IMR-90 (cell line): ENCODE data around the gene DRC3. TPM values are rescaled to one million over a fixed set of nuclear protein-coding genes. Genes with fewer than 3 reads are reported as not detected.

Experiments
- ATAC-seq: fragments of 200-7000 bp; cut with Tn5 transposase; 2 replicates; pipeline ENCODE4 v1.9.1; 2020; ENCODE audit warnings: low read depth, mild to moderate bottlenecking, moderate library complexity
- BruUV-seq: library from RNA; stranded (reverse); fragments of 400-500 nt; replicated peaks from 2 replicates; lab custom pipeline; 2021; lab: Mats Ljungman, UMichigan
- CTCF ChIA-PET: fragments of 300-600 bp; formaldehyde crosslinking; extraction: SDS; loops from one replicate; lab custom pipeline; 2021; ENCODE audit warnings: antibody characterized with exemption; lab: Yijun Ruan, JAX
- POLR2A ChIA-PET: fragments of 300-600 bp; sonication (Branson Sonifier 250); formaldehyde crosslinking; loops from one replicate; lab custom pipeline; 2022; ENCODE audit warnings: antibody characterized with exemption; ENCODE audit not compliant: unreplicated experiment; lab: Charles Lee
- DNase-seq: peaks from one replicate; pipeline ENCODE4 v3.0.0; 2013
- H2AFZ ChIP-seq: replicated peaks from 2 replicates; pipeline ENCODE3; 2013; ENCODE audit warnings: low read length, mild to moderate bottlenecking; ENCODE audit not compliant: poor library complexity
- H2AK5ac ChIP-seq: 2 replicates; pipeline ENCODE4 v1.6.1; 2013; ENCODE audit warnings: low read depth, low read length, inconsistent platforms
- H2AK9ac ChIP-seq: replicated peaks from 2 replicates; pipeline ENCODE3; 2013; ENCODE audit warnings: mild to moderate bottlenecking, low read depth, low read length, moderate library complexity; ENCODE audit not compliant: poor library complexity
- H2BK120ac ChIP-seq: 2 replicates; pipeline ENCODE4 v1.6.1; 2013; ENCODE audit warnings: low read depth, low read length, inconsistent platforms
- H2BK15ac ChIP-seq: 3 replicates; pipeline ENCODE4 v1.6.1; 2013; ENCODE audit warnings: low read depth, low read length, inconsistent platforms
- H2BK20ac ChIP-seq: 2 replicates; pipeline ENCODE4 v1.6.1; 2013; ENCODE audit warnings: low read depth, mild to moderate bottlenecking, inconsistent platforms, low read length, moderate library complexity
- H2BK5ac ChIP-seq: 2 replicates; pipeline ENCODE4 v1.6.1; 2013; ENCODE audit warnings: mild to moderate bottlenecking, low read depth, low read length, inconsistent platforms; ENCODE audit not compliant: poor library complexity, severe bottlenecking
- H3K14ac ChIP-seq: replicated peaks from 2 replicates; pipeline ENCODE4 v1.6.1; 2013; ENCODE audit warnings: low read depth, low read length, inconsistent platforms
- H3K18ac ChIP-seq: 2 replicates; pipeline ENCODE4 v1.6.1; 2013; ENCODE audit warnings: low read depth, low read length, control low read depth
- H3K23ac ChIP-seq: 2 replicates; pipeline ENCODE4 v1.6.1; 2013; ENCODE audit warnings: low read depth, low read length, inconsistent platforms
- H3K27ac ChIP-seq: 2 replicates; pipeline ENCODE4 v1.5.1; 2013; ENCODE audit warnings: mild to moderate bottlenecking, control low read depth, low read length; ENCODE audit not compliant: insufficient read depth
- H3K27me3 ChIP-seq: 2 replicates; pipeline ENCODE4 v1.6.1; 2013; ENCODE audit warnings: low read length; ENCODE audit not compliant: control insufficient read depth, insufficient read depth
- H3K36me3 ChIP-seq: 2 replicates; pipeline ENCODE4 v1.6.1; 2013; ENCODE audit warnings: low read length, mixed read lengths; ENCODE audit not compliant: control insufficient read depth, insufficient read depth
- H3K4ac ChIP-seq: 2 replicates; pipeline ENCODE4 v1.6.1; 2013; ENCODE audit warnings: low read depth, low read length, inconsistent platforms
- H3K4me1 ChIP-seq: 2 replicates; pipeline ENCODE4 v1.6.1; 2013; ENCODE audit warnings: low read length, mixed read lengths; ENCODE audit not compliant: control insufficient read depth, insufficient read depth
- H3K4me2 ChIP-seq: 2 replicates; pipeline ENCODE4 v1.6.1; 2013; ENCODE audit warnings: low read depth, mild to moderate bottlenecking, control low read depth, low read length, moderate library complexity
- H3K4me3 ChIP-seq: 2 replicates; pipeline ENCODE4 v1.5.1; 2013; ENCODE audit warnings: low read depth, mild to moderate bottlenecking, control low read depth, low read length, moderate library complexity; ENCODE audit not compliant: insufficient read depth
- H3K56ac ChIP-seq: 2 replicates; pipeline ENCODE4 v1.6.1; 2013; ENCODE audit warnings: low read length, inconsistent platforms; ENCODE audit not compliant: insufficient read depth; ENCODE audit errors: extremely low read depth
- H3K79me1 ChIP-seq, 2 experiments: 2 replicates each; pipeline ENCODE4 v1.6.1; 2013; ENCODE audit warnings: low read length in 2 of 2, inconsistent platforms in 1 of 2, low read depth in 1 of 2
- H3K9ac ChIP-seq: 2 replicates; pipeline ENCODE4 v1.6.1; 2013; ENCODE audit warnings: low read depth, low read length, control low read depth
- H3K9me1 ChIP-seq: 2 replicates; pipeline ENCODE4 v1.6.1; 2013; ENCODE audit warnings: low read length, inconsistent platforms; ENCODE audit not compliant: insufficient read depth
- H3K9me3 ChIP-seq: 2 replicates; pipeline ENCODE4 v1.6.1; 2013; ENCODE audit warnings: low read length; ENCODE audit not compliant: control insufficient read depth, insufficient read depth
- H4K20me1 ChIP-seq: 2 replicates; pipeline ENCODE4 v1.6.1; 2013; ENCODE audit warnings: low read length, inconsistent platforms; ENCODE audit not compliant: insufficient read depth
- H4K5ac ChIP-seq: 2 replicates; pipeline ENCODE4 v1.6.1; 2013; ENCODE audit warnings: mild to moderate bottlenecking, low read depth, low read length, control low read depth
- H4K8ac ChIP-seq, 2 experiments: 2 replicates each; pipeline ENCODE4 v1.6.1; 2013; ENCODE audit warnings: low read depth in 2 of 2, low read length in 2 of 2, control low read depth in 1 of 2, inconsistent platforms in 1 of 2
- H4K91ac ChIP-seq: 2 replicates; pipeline ENCODE4 v1.6.1; 2013; ENCODE audit warnings: low read depth, low read length, inconsistent platforms; ENCODE audit not compliant: insufficient read depth
- BHLHE40 ChIP-seq: fragments of 150-350 bp; IDR thresholded peaks from 2 replicates; pipeline ENCODE4 v1.6.1; 2016; ENCODE audit warnings: mild to moderate bottlenecking, low read depth, low read length
- CEBPB ChIP-seq: IDR thresholded peaks from 2 replicates; pipeline ENCODE4 v1.6.1; 2012; ENCODE audit warnings: low read depth, low read length, improper control_type of control experiment
- CHD1 ChIP-seq: IDR thresholded peaks from 2 replicates; pipeline ENCODE4 v1.6.1; 2012; ENCODE audit warnings: low read depth, low read length, improper control_type of control experiment
- NFE2L2 ChIP-seq: fragments of 150-350 bp; IDR thresholded peaks from 2 replicates; pipeline ENCODE4 v1.6.1; 2016; ENCODE audit warnings: low read depth, mild to moderate bottlenecking, low read length
- SMC3 ChIP-seq: fragments of 150-350 bp; IDR thresholded peaks from 2 replicates; pipeline ENCODE4 v1.6.1; 2016; ENCODE audit warnings: low read depth, mild to moderate bottlenecking, antibody characterized with exemption, low read length, moderate library complexity
- WGBS, 2 experiments: methylation state at CpG; one replicate each; pipeline versions ENCODE4 v1.1.5 to v1.1.7; 2013; ENCODE audit warnings: missing lambda C conversion rate in 2 of 2; ENCODE audit not compliant: insufficient read length in 1 of 2; ENCODE audit errors: extremely low coverage in 2 of 2; 5-methylcytosine and 5-hydroxymethylcytosine counted together
- dilution Hi-C: fragments of 300-500 bp; cut with HindIII; formaldehyde crosslinking; loops from one replicate; pipeline ENCODE4 v1.14.3; 2018; ENCODE audit warnings: low sequenced_read_pairs; ENCODE audit not compliant: unreplicated experiment
- in situ Hi-C: fragments of 300-500 bp; cut with MboI; formaldehyde crosslinking; loops from 3 replicates; pipeline ENCODE4 v1.14.3; 2019; ENCODE audit warnings: low sequenced_read_pairs, inconsistent platforms, mixed read lengths
- intact Hi-C: fragments of 100-400 bp; cut with micrococcal nuclease; formaldehyde crosslinking; loops from 2 replicates; pipeline ENCODE4 v1.10.0; 2022
- polyA plus RNA-seq, 3 experiments: library from polyadenylated mRNA; depleted of rRNA; stranded (reverse); fragments of >200 nt; gene quantifications; 2 replicates each; pipeline ENCODE4 v1.2.3, GENCODE V29; 2012; ENCODE audit warnings: low replicate concordance in 1 of 3
- total RNA-seq: library from RNA; depleted of rRNA; stranded (reverse); fragments of >200 nt; gene quantifications from 2 replicates; pipeline ENCODE4 v1.2.3, GENCODE V29; 2012
- TF ChIP-seq, protein P1 (sequence below): fragments of 150-350 bp; IDR thresholded peaks from 2 replicates; pipeline ENCODE4 v1.6.1; 2016; ENCODE audit warnings: low read depth, mild to moderate bottlenecking, low read length, moderate library complexity, borderline replicate concordance
- TF ChIP-seq, protein P2 (sequence below): fragments of 150-350 bp; IDR thresholded peaks from 2 replicates; pipeline ENCODE4 v1.6.1; 2017; ENCODE audit warnings: mild to moderate bottlenecking, antibody characterized with exemption, low read length, low read depth

The DRC3 gene
- total and polyA plus RNA-seq, 2 of the 4 experiments (the other 2 are of a cell fraction) = 0.55 to 0.72 TPM

DNA sequence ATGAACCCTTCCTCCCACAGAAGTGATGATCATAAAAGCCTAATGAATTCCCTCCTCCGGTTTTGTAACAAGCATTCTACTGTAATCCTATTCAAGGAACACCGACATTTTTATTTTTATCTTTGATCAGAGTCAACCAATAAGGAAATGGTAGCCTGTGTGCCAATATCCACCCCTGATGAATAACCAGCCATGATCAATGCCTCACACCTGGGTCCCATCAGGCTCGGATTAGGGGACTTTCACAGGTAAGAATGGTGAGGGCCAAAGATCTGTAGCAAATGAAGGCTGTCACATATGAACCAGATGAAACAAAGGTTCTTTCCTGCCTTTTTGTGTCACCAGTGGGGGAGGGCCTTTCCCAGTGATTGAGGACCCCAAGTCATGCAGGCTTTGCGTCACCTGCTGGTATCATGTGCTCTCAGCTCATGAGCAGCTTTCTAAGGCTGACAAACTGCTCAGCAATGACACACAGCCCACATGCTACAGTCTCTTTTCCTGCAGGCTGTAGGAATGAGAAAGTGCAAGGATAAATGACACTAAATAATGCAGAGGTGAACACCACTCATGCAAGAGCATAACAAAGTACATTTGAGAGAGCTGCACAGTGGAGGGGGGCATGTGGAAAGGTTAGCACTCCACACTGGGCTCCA lies 35.3 kb upstream of the DRC3 start:
- DNase-seq = peak; percentile 57
- H3K36me3 ChIP-seq = no peaks in the 10 kb centered on the region
- H2BK120ac ChIP-seq = peak overlapping the region; percentile 77
- POLR2A ChIA-PET = no interaction called here
- TF ChIP-seq SMC3 = no peak
- TF ChIP-seq BHLHE40 = no peak
- TF ChIP-seq NFE2L2 = no peak
- TF ChIP-seq, protein P1, sequence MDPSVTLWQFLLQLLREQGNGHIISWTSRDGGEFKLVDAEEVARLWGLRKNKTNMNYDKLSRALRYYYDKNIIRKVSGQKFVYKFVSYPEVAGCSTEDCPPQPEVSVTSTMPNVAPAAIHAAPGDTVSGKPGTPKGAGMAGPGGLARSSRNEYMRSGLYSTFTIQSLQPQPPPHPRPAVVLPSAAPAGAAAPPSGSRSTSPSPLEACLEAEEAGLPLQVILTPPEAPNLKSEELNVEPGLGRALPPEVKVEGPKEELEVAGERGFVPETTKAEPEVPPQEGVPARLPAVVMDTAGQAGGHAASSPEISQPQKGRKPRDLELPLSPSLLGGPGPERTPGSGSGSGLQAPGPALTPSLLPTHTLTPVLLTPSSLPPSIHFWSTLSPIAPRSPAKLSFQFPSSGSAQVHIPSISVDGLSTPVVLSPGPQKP = no peak
- TF ChIP-seq CEBPB = no peak
- TF ChIP-seq, protein P2, sequence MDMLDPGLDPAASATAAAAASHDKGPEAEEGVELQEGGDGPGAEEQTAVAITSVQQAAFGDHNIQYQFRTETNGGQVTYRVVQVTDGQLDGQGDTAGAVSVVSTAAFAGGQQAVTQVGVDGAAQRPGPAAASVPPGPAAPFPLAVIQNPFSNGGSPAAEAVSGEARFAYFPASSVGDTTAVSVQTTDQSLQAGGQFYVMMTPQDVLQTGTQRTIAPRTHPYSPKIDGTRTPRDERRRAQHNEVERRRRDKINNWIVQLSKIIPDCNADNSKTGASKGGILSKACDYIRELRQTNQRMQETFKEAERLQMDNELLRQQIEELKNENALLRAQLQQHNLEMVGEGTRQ = peak; percentile 76
- TF ChIP-seq CHD1 = no peak
- no peak overlapping the region for H3K4me2 ChIP-seq
- H3K9me1 ChIP-seq = peaks cover 54% of the 10 kb centered on the region
- peak overlapping the region; percentile 27 for H2BK5ac ChIP-seq
- peaks cover 39 to 86% of the 10 kb centered on the region in 2 experiments for H3K79me1 ChIP-seq
- BruUV-seq = no TSS peak
- CTCF ChIA-PET = interaction anchor here (2.0 kb wide), 1 partner anchor 9 kb away, joined by 4 read pairs; no protein-coding TSS in a partner anchor
- H2BK20ac ChIP-seq = peak overlapping the region; percentile 76
- H4K5ac ChIP-seq = 0 out of 2 replicates have a peak overlapping the region, but pooled peaks have one; percentile 0
- no peaks in the 10 kb centered on the region for H3K27me3 ChIP-seq
- H3K18ac ChIP-seq = no peak overlapping the region
- in situ Hi-C loops (no loop called here), intact Hi-C loops (no loop called here), dilution Hi-C loops (no loop called here)
- peak overlapping the region; percentile 81; the same call in 1 of the 2 replicates for H2AK5ac ChIP-seq
- H3K4me1 ChIP-seq = peaks cover 40% of the 10 kb centered on the region
- no peaks in the 10 kb centered on the region for H3K9me3 ChIP-seq
- H3K4me3 ChIP-seq = no peak overlapping the region
- no peak for ATAC-seq
- H3K56ac ChIP-seq = no peak overlapping the region
- no CpG with 5 or more reads among the region's 4 CpGs for WGBS, 2 experiments
- H3K27ac ChIP-seq = no peak overlapping the region
- peak overlapping the region; percentile 42 for H3K4ac ChIP-seq
- peak overlapping the region in 1 of 2 experiments; percentile 15; a peak in 1 of 4 replicates for H4K8ac ChIP-seq
- H2AK9ac ChIP-seq = peak overlapping the region; percentile 22
- H2AFZ ChIP-seq = no peak overlapping the region
- H3K9ac ChIP-seq = no peak overlapping the region
- H3K23ac ChIP-seq = peak overlapping the region; percentile 48; the same call in 1 of the 2 replicates
- peak overlapping the region; percentile 42; the same call in 1 of the 3 replicates for H2BK15ac ChIP-seq
- H4K20me1 ChIP-seq = peaks cover 25% of the 10 kb centered on the region; the same call in 1 of the 2 replicates
- H4K91ac ChIP-seq = peak overlapping the region; percentile 51
- H3K14ac ChIP-seq = peak overlapping the region; percentile 77
